ENCODE data around the gene RASSF8. TPM values are rescaled to one million over a fixed set of nuclear protein-coding genes. Genes with fewer than 3 reads are reported as not detected.
A peak's percentile ranks its signal among the peaks of the same experiment; 100 is the strongest.

RASSF8 gene
- total RNA-seq, 1 donor from 2014 or later: 0.37 TPM

DNA sequence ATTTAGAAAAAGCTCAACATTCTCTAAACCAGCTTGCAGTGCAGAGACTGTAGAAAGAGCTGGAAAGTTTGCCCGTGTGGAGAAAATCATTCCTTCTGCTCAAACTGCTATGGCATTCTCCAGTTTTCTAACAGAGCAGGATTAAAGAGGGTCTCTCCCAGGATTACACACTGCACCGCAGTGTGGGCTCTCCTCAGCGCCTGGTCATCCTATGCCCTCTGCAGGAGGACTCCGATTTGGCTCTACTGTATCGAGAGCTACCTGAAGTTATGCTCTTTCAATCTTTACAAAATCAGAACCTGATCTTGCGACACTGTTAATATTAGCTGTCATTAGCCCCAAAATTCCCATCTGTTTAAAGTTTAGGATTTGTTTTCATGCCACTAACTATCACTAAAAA lies 133.3 kb downstream of the RASSF8 start:
- Mint-ChIP-seq H3K4me3 (no peak overlapping the region), H3K9me3 (no peaks in the 10 kb centered on the region), H3K27ac (no peak overlapping the region), H3K27me3 (peaks cover 2% of the 10 kb centered on the region), H3K36me3 (ENCODE audit: low read depth) (no peaks in the 10 kb centered on the region), H3K4me1 (peaks cover 3% of the 10 kb centered on the region)
- DNase-seq: no peak
- intact Hi-C loops (cut with micrococcal nuclease): no loop called here

DNA sequence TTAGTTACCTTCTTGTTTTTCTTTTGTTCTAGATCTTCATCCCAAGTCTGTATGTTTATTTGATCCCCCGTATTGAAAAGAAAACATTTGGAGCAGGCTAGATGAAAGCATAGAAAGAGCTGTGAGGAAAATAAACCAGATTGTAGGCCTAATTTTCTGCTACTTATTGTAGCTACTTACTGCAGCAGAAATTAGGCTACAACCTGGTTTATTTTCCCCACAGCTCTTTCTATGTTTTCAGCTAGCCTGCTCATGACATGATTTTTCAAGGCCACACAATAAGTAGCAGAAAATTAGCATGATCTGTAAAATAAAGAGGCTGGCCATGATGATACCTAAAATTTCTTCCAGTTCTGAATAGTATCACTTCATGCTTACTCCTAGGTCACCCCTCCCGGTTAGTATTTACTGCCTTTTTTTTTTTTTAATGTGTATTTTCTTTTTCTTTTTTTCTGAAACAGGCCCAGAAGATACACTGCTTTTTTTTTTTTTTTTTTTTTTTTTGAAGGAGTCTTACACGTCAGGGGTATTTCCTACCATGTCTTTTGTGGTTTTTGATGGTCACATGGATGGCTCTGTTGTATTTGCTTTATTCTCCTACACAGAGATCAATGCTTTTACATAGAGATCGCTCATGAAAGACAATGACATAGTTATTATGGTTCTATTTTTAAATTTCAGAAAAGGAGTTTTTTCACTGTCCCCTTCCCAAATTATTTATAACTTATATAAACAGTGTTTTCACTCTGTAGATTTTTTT lies 134.0 kb downstream of the RASSF8 start:
- no peak overlapping the region for H3K27ac Mint-ChIP-seq
- no peak for DNase-seq
- intact Hi-C loops (cut with micrococcal nuclease): no loop called here
- no peaks in the 10 kb centered on the region for H3K9me3 Mint-ChIP-seq
- H3K36me3 Mint-ChIP-seq (ENCODE audit: low read depth): no peaks in the 10 kb centered on the region
- H3K4me1 Mint-ChIP-seq: peaks cover 3% of the 10 kb centered on the region
- no peak overlapping the region for H3K4me3 Mint-ChIP-seq
- H3K27me3 Mint-ChIP-seq: peaks cover 4% of the 10 kb centered on the region

DNA sequence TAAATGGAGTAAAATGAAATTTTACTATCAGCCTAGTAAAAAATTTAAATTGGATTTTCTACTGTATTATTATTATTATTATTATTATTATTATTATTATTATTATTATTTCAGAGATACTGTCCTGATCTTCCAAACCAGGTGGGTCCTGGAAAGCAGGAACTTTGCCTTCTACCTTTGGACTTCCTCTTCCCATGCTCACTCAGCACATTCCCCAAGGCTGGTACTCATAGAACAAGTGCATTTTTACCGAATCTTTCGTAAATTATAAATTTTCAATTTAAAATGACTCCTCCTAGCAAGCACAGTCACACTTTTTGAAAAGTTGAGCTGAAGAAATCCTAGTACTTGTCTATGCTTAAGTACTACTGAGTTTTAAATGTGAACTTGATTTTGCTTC lies 136.7 kb downstream of the RASSF8 start:
- Mint-ChIP-seq H3K36me3 (ENCODE audit: low read depth) (no peaks in the 10 kb centered on the region), H3K27ac (no peak overlapping the region), H3K27me3 (peaks cover 19% of the 10 kb centered on the region), H3K4me1 (no peaks in the 10 kb centered on the region), H3K4me3 (no peak overlapping the region), H3K9me3 (no peaks in the 10 kb centered on the region)
- no peak for DNase-seq
- intact Hi-C loops (cut with micrococcal nuclease): loop anchor here (5.0 kb wide), 1 partner anchor 792 kb away; no protein-coding TSS in a partner anchor

DNA sequence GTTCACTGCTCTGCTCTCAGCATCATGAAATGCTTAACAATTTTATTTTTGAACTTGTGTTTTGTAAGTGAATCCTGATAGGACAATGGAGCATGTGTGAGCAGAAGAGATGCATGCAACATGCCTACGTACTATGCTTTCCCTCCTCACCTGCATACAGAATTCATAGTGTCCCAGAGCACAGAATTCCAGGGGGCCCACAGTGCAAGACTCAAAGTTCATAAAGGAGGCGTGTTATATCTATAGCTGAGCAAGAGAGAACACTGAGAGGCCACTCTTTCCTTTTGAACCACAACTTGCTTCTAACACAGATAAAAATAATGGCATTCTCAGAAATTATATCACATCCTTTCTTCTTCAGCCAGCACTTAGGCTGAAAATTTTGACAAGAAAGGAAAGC lies 137.6 kb downstream of the RASSF8 start:
- no peak overlapping the region for H3K4me3 Mint-ChIP-seq
- no peak for DNase-seq
- H3K36me3 Mint-ChIP-seq (ENCODE audit: low read depth): no peaks in the 10 kb centered on the region
- H3K27ac Mint-ChIP-seq: no peak overlapping the region
- H3K9me3 Mint-ChIP-seq: no peaks in the 10 kb centered on the region
- H3K27me3 Mint-ChIP-seq: peaks cover 22% of the 10 kb centered on the region
- intact Hi-C loops (cut with micrococcal nuclease): loop anchor here (5.0 kb wide), 1 partner anchor 791 kb away; no protein-coding TSS in a partner anchor
- no peaks in the 10 kb centered on the region for H3K4me1 Mint-ChIP-seq

DNA sequence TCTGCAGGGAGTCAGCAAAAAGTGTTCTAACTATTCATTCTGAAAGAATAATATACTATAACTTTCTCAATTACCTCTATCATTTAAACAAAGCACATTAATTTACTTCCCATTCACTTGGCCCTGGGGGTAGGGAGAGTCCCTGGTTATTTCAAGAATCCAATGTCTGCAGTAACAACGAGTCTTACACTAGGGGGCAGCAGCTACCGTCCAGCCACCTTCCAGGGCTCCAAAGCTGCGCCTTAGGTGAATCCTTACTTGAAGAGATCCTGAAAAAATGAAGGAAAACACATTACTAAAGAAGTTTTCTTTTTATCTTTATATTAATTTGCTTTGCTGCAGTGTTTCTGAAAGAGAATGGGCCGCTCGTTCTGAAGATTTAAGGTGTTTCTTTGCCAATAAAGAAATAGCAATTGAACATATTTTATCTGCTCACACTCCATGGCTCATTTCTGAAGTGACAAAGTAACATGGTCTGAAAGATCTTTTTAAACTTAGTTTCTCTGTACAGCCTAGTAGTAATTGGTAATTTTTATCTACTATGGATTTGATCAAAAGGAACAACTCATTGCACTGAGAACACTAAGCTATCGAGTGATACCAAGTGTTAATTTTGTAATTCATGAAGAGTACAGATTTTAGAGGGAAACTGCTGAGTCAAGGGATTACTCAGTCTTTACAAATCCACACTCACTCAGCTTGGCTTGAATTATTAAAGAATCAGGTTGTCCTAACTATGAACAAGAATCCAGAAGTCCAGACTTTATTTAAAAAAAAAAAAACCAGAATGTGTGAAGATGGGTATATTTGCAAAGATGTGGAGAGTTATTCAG lies 138.8 kb downstream of the RASSF8 start:
- H3K4me3 Mint-ChIP-seq: no peak overlapping the region
- H3K4me1 Mint-ChIP-seq: no peaks in the 10 kb centered on the region
- no peak overlapping the region for H3K27ac Mint-ChIP-seq
- intact Hi-C loops (cut with micrococcal nuclease): loop anchor here (1.0 to 5.0 kb wide), 3 partner anchors 554 to 790 kb away; no protein-coding TSS in a partner anchor
- H3K36me3 Mint-ChIP-seq (ENCODE audit: low read depth): no peaks in the 10 kb centered on the region
- no peaks in the 10 kb centered on the region for H3K9me3 Mint-ChIP-seq
- peak; percentile 85 for DNase-seq
- peaks cover 33% of the 10 kb centered on the region for H3K27me3 Mint-ChIP-seq

DNA sequence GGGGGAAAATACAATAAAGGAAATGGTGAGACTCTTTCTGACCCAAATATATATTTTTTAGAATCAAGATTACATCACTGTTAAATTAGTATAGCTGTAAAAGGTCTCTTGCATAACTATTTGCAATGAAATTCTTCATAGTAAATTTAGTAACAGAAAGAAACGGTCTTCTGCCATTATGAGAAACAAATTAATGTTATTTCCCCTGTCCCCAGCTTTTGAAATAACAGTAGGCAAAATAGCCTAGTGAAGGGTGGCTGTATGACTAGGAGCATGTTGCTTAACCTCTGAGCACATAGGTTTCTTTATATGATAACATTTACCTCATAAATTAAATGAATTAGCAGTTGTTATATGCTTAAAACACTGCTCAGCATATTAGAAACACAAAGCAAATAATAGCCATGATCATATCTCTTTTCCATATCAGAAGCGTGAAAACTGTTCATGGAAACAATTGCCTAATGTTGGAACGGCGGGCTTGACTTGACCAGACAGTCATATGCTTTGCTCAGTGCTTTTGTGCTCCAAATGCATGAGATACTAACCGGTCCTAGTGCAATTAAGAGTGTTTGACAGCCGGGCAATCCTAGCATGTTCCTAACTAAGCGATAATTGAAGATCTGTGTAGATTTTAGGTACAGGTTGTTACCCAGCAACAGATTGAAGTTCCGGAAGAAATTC lies 142.3 kb downstream of the RASSF8 start:
- DNase-seq: no peak
- Mint-ChIP-seq H3K4me1 (no peaks in the 10 kb centered on the region), H3K4me3 (no peak overlapping the region), H3K27ac (no peak overlapping the region), H3K9me3 (no peaks in the 10 kb centered on the region), H3K36me3 (ENCODE audit: low read depth) (no peaks in the 10 kb centered on the region), H3K27me3 (peaks cover 38% of the 10 kb centered on the region)
- intact Hi-C loops (cut with micrococcal nuclease): no loop called here

DNA sequence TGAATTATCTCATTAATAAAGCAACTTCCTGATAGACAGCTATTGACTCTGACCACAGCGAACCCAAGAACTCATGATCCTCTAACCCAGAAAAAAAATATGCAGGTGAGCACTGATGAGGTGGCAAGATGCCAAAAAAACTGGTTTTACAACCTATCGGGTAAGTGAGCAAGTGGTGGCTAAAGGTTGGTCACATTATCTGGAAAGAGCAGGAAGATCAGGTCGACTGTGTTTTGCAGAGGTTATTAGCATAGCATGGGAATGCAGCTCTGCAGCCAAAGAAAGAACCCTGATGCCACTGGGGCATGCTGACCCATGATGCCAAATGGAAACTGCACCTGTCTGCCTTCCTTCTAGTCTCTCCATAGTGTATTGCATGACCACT lies 142.9 kb downstream of the RASSF8 start:
- intact Hi-C loops (cut with micrococcal nuclease): no loop called here
- H3K9me3 Mint-ChIP-seq: no peaks in the 10 kb centered on the region
- no peaks in the 10 kb centered on the region for H3K4me1 Mint-ChIP-seq
- no peak overlapping the region for H3K27ac Mint-ChIP-seq
- no peak for DNase-seq
- H3K27me3 Mint-ChIP-seq: peaks cover 40% of the 10 kb centered on the region
- no peak overlapping the region for H3K4me3 Mint-ChIP-seq
- no peaks in the 10 kb centered on the region for H3K36me3 Mint-ChIP-seq (ENCODE audit: low read depth)

DNA sequence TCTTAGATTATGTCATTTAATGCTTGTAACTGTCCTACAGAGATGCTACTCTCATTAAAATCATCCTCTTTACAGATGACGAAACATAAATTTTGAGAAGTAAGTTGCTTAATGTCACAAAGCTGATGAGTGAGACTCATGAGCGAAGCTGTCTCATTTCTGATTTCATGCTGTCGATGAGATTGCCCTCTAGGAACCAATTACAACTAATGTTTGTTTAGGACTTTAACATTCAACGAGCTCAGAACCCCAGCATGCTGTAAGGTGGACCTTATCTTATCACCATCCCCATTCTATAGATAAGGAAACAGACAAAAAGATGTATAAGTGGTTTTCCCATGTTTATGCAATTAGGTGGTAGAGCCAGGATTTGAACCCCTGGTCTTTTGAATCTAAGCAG lies 143.3 kb downstream of the RASSF8 start:
- H3K4me3 Mint-ChIP-seq: no peak overlapping the region
- no peaks in the 10 kb centered on the region for H3K36me3 Mint-ChIP-seq (ENCODE audit: low read depth)
- DNase-seq: no peak
- no peaks in the 10 kb centered on the region for H3K9me3 Mint-ChIP-seq
- peaks cover 42% of the 10 kb centered on the region for H3K27me3 Mint-ChIP-seq
- H3K27ac Mint-ChIP-seq: no peak overlapping the region
- intact Hi-C loops (cut with micrococcal nuclease): no loop called here
- H3K4me1 Mint-ChIP-seq: no peaks in the 10 kb centered on the region

DNA sequence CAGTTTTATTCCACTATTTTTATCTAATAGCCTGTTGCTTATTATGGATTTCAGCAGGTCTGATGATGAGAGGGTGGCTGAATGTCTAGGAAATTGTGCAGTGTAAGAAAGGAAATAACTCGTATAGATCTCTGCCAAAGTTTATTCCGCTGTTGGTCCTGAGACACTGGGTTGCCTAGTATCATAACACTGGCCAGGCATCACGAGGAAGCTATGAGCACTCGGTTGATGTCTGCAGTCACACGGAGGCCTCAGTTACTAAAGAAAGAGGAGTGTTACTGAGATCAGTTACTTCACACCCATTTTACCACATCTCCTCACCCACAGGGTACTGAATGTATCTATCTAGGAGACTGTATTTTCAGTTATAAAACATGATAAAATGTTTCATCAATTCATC lies 144.5 kb downstream of the RASSF8 start:
- Mint-ChIP-seq H3K27ac (no peak overlapping the region), H3K27me3 (peaks cover 44% of the 10 kb centered on the region)
- intact Hi-C loops (cut with micrococcal nuclease): no loop called here

DNA sequence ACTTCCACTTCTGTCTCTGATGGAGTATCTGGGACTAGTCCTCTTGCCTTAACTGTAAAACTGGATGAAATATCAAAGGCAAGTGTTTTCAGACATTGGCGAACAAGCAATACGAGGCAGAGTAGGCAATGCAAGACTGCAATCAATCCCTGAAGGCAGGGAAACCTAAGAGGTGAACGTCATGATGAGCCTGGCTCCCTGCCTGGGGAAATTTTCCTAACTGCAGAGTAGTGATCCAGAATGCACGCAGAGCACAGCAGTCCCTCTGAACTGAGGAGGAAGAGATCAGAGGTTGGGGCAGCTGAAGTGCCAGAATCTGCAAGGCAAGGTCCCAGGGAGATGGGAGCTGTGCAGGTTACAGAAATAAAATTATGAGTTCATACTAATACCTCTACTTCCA lies 147.9 kb downstream of the RASSF8 start:
- Mint-ChIP-seq H3K4me3 (no peak overlapping the region), H3K36me3 (ENCODE audit: low read depth) (no peaks in the 10 kb centered on the region), H3K4me1 (no peaks in the 10 kb centered on the region), H3K9me3 (no peaks in the 10 kb centered on the region), H3K27me3 (peaks cover 51% of the 10 kb centered on the region), H3K27ac (no peak overlapping the region)
- no peak for DNase-seq
- intact Hi-C loops (cut with micrococcal nuclease): no loop called here

More for the DNA sequence above, 144.5 kb downstream of the RASSF8 start:
- no peaks in the 10 kb centered on the region for H3K9me3 Mint-ChIP-seq
- no peak overlapping the region for H3K4me3 Mint-ChIP-seq
- no peak for DNase-seq
- no peaks in the 10 kb centered on the region for H3K36me3 Mint-ChIP-seq (ENCODE audit: low read depth)
- no peaks in the 10 kb centered on the region for H3K4me1 Mint-ChIP-seq

DNA sequence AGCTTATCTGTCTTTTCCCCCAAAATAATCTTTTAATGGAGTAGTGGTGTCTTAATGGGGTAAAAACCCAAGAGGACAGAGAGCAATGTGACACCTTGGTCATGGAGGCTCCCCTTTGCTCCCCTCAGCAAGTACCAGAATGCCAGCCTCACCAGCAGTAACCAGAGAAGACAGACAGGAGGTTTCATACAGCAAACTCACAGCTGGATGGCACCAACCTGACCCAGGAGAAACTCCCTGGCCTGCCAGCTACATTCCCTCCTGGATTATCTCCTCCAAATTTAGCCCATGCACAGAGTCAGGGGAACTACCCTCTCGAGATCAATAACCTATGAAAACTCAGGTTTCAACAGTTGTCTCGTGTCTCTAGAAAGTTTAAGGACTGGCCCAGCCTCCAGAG lies 150.4 kb downstream of the RASSF8 start:
- no peak overlapping the region for H3K4me3 Mint-ChIP-seq
- peaks cover 3% of the 10 kb centered on the region for H3K4me1 Mint-ChIP-seq
- no peak for DNase-seq
- H3K27ac Mint-ChIP-seq: no peak overlapping the region
- H3K36me3 Mint-ChIP-seq (ENCODE audit: low read depth): no peaks in the 10 kb centered on the region
- no peaks in the 10 kb centered on the region for H3K9me3 Mint-ChIP-seq
- H3K27me3 Mint-ChIP-seq: peaks cover 62% of the 10 kb centered on the region
- intact Hi-C loops (cut with micrococcal nuclease): no loop called here

DNA sequence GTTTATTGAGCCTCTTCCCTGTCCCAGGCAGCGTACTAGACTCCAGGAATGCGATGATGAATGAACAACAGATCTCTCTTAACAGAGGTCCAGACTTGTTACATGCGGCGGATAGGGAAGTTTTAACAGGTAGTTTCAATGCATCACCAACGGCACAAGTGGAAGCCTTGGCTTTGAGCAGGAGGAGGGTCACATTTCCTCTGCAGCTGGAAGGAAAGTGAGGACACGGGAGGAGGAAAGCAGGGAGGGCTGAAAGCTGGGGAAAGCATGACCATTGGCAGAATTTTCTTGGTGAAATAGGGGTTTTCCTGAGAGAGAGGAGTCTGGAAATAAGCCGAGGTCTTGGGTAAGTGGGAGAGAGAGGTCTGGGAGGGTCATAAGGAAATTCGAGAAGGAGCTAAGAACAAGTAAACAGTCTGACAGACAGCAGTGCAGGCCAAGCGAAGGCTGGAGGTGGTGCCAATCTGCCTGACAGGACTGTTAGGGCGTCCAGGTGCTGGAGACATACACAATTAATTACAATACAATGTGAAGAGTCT lies 150.9 kb downstream of the RASSF8 start:
- Mint-ChIP-seq H3K36me3 (ENCODE audit: low read depth) (no peaks in the 10 kb centered on the region), H3K9me3 (no peaks in the 10 kb centered on the region), H3K27ac (no peak overlapping the region), H3K4me1 (peaks cover 4% of the 10 kb centered on the region), H3K27me3 (peaks cover 61% of the 10 kb centered on the region), H3K4me3 (no peak overlapping the region)
- no peak for DNase-seq
- intact Hi-C loops (cut with micrococcal nuclease): no loop called here

DNA sequence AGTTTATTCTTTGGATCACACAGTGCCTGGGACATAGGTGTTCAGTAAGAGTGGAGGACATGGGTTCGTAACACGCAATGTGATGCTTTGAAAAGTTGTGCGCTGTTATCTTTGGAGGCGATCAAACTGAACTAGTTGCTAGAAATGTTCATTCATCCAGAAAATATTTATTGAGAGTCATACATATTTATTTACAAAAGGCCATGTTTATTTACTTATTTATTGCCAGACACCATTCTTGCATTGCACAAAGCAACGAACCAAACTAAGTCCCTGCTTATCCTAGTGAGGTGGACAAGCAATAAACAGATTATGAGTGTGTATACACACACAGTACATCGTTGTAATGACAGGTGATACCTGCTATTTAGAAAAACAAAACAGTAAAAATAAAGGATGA lies 153.8 kb downstream of the RASSF8 start:
- H3K36me3 Mint-ChIP-seq (ENCODE audit: low read depth): no peaks in the 10 kb centered on the region
- DNase-seq: no peak
- H3K27ac Mint-ChIP-seq: no peak overlapping the region
- intact Hi-C loops (cut with micrococcal nuclease): loop anchor here (10.0 kb wide), 1 partner anchor 413 kb away; no protein-coding TSS in a partner anchor
- H3K9me3 Mint-ChIP-seq: no peaks in the 10 kb centered on the region
- peak overlapping the region; percentile 16 for H3K4me3 Mint-ChIP-seq
- H3K27me3 Mint-ChIP-seq: peaks cover 76% of the 10 kb centered on the region
- peaks cover 6% of the 10 kb centered on the region for H3K4me1 Mint-ChIP-seq

Measured in activated CD4-positive, alpha-beta T cell treated with anti-CD3 and anti-CD28 coated beads, Interleukin-2, amount 10 ng/mL, durations not matched to agents 24 days and 14 days (primary cell).